AG10803 (cell line): ENCODE data around the gene SCARB1.

ENCODE experiments used
- DNase-seq: peaks from one replicate; pipeline ENCODE4 v3.0.0; 2010; ENCODE audit warnings: low read depth
- H3K4me3 ChIP-seq: 2 replicates; pipeline ENCODE4 v1.5.1; 2011; ENCODE audit warnings: mild to moderate bottlenecking, low read length, control low read depth
- TF ChIP-seq, protein P1 (sequence below): conservative IDR thresholded peaks from 2 replicates; pipeline ENCODE4 v1.5.1; 2011; ENCODE audit warnings: mild to moderate bottlenecking, low read length, control low read depth, inconsistent platforms

The SCARB1 gene

DNA sequence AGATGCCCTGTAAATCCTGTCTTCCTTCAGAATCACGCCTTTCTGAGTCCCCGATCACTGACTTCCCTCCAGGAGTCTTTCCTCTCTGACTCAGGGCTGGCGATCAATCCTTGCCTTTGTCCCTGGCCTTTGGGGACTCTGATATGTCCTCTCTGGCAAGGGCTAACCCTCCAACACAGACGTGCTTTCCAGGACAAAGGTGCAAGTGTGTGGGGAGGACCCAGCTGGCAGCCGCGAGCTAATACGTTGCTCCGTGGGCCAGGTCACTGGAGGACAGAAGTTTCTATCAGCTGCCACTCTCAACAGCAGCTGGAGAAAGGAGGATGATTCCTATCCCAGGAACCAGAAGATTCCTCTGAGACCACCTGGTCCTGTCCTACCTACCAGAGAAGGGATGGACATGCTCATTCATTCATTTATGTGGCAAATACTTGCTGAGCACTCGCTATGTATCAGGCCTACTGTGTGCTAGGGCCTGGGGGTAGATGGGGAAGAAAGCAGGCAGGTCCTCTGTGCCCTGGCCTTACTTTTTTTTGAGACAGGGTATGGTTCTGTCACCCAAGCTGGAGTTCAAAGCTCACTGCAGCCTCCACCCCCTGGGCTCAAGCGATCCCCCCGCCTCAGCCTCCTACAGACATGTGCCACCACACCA lies 8.5 kb upstream of the SCARB1 start:
- DNase-seq = no peak
- H3K4me3 ChIP-seq = no peak overlapping the region
- TF ChIP-seq, protein P1, sequence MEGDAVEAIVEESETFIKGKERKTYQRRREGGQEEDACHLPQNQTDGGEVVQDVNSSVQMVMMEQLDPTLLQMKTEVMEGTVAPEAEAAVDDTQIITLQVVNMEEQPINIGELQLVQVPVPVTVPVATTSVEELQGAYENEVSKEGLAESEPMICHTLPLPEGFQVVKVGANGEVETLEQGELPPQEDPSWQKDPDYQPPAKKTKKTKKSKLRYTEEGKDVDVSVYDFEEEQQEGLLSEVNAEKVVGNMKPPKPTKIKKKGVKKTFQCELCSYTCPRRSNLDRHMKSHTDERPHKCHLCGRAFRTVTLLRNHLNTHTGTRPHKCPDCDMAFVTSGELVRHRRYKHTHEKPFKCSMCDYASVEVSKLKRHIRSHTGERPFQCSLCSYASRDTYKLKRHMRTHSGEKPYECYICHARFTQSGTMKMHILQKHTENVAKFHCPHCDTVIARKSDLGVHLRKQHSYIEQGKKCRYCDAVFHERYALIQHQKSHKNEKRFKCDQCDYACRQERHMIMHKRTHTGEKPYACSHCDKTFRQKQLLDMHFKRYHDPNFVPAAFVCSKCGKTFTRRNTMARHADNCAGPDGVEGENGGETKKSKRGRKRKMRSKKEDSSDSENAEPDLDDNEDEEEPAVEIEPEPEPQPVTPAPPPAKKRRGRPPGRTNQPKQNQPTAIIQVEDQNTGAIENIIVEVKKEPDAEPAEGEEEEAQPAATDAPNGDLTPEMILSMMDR = no peak

DNA sequence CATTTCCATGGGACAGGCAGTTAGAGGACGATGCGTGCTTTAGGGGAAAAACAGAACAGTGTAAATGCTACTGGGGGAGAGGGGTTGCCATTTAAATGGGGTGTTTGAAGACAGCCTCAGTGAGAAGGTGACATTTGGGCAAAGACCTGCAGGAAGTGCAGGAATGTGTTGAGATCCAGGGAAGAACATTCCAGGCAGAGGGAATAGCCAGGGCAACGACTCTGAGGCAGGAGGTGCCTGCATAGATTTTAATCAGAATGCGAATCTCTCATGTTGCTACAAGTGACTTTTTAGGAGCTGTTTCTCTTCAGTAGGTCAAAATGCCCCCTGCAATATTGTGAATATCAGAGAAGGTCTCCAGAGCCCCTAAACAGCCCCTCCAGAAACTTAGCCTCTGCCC lies 7.6 kb upstream of the SCARB1 start:
- no peak overlapping the region for H3K4me3 ChIP-seq
- DNase-seq = no peak
- TF ChIP-seq, protein P1 = no peak

DNA sequence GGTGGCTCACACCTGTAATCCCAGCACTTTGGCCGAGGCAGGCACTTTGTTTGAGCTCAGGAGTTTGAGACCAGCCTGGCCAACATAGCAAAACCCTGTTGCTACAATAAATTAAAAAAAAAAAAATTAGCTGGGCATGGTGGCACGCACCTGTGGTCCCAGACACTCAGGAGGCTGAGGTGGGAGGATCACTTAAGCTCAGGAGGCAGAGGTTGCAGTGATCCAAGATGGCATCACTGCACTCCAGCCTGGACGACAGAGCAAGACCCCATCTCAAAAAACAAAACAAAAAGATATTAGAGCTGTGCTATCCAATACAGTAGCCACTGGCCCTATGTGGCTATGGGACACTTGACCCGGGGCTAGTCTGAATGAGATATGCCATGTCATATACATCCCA lies 6.9 kb upstream of the SCARB1 start:
- no peak for DNase-seq
- TF ChIP-seq, protein P1 = no peak
- no peak overlapping the region for H3K4me3 ChIP-seq

DNA sequence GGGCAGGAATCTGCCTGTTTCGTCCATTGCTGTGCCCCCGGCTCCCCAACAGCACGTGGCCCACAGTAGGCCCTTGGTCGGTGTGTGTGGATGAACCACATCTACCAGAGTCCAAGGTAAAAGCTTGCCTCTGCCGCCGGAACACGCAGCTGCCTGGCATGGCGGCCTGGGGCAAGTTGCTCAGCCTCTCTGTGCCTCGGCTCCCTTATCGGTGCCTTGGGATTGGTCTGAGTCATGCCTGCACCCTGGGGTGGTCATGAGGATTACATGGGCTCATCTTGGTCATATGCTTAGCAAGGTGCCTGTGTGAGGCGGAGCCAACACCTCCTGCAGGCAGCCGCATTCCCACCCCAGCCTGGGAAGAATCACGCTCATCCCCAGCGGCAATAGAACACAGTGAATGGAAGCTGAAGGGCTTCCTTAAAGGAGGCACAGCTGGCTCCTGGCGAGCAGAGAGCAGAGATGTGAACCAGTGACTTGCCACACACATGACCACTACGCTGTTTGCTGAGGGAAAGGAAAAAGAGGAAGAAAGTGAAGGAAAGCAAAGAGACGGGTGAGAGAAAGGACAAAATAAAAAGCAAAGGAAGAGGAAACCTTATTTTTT lies 5.5 kb upstream of the SCARB1 start:
- H3K4me3 ChIP-seq = no peak overlapping the region
- TF ChIP-seq, protein P1 = no peak
- DNase-seq = no peak

DNA sequence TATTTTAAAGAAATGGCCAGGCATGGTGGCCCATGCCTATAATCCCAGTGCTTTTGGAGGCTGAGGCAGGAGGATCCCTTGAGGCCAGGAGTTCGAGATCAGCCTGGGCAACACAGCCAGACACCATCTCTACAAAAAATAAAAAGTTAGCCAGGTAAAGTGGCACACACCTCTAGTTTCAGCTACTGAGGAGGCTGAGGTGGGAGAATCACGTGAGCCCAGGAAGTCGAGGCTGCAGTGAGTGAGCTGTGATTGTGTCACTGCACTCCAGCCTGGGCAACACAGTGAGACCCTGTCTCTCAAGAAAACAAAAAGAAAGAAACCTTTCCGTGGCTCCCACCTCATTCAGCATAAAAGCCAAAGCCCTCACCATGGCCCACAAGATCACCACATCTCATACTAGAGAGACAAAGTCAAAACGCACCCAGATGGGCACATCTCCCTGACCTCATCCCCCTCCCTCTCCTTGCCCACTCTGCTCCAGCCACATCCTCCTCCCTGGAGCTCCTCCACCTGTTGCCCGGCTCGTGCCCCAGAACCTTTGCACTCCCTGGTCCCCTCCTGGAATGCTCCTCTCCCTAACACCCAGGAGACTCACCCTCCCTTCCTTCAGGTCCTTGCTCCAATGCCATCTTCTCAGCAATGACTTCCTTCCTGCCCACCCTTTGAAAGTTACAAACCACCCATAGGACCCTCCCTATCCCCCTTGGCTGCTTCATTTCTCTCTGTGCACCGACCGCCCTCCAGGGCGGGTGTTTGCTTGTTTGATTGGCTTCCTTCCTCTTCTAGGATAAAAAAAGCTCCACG lies 4.8 kb upstream of the SCARB1 start:
- DNase-seq = no peak
- H3K4me3 ChIP-seq = no peak overlapping the region
- TF ChIP-seq, protein P1 = no peak

DNA sequence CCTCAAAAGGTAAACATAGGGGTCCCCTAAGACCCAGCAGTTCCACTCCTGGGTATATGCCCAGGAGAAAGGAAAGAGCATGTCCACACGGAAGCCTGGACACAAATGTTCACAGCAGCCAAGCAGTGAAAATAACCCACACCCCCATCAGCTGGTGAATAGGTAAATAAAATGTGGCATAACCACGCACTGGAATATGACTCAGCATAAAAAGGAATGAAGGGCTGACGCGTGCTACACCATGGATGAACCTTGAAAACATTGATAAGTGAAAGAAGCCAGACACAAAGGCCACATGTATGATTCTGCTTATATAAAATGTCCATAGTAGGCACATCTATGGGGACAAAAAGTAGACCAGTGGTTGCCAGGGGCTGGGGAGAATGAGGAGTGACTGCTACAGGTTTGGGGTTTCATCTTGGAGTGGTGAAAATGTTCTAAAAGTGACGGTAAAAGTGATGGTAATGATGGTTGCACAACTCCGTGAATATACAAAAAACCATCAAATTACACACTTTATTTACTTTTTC lies 3.8 kb upstream of the SCARB1 start:
- no peak overlapping the region for H3K4me3 ChIP-seq
- TF ChIP-seq, protein P1 = no peak
- DNase-seq = peak; percentile 29
